ENCODE results near the gene PRKN.

PRKN gene

GRCh38 chr6:162082520-162082919 lies 645.0 kb downstream of the PRKN start:
- H3K4me3 ChIP-seq (ENCODE audit: low read depth, low read length): no peak overlapping the region

- H3K4me3 ChIP-seq (ENCODE audit: low read depth, low read length): no peak overlapping the region
Observed at GRCh38 chr6:162078667-162079066, 648.9 kb downstream of the PRKN start.

GRCh38 chr6:162078126-162078525 lies 649.4 kb downstream of the PRKN start:
- H3K4me3 ChIP-seq (ENCODE audit: low read depth, low read length): no peak overlapping the region

- no peak overlapping the region for H3K4me3 ChIP-seq (ENCODE audit: low read depth, low read length)
Observed at GRCh38 chr6:162076816-162077215, 650.8 kb downstream of the PRKN start.

GRCh38 chr6:162074641-162075275 lies 652.8 kb downstream of the PRKN start:
- no peak overlapping the region for H3K4me3 ChIP-seq (ENCODE audit: low read depth, low read length)

- no peak overlapping the region for H3K4me3 ChIP-seq (ENCODE audit: low read depth, low read length)
Observed at GRCh38 chr6:162070639-162071038, 656.9 kb downstream of the PRKN start.

- H3K4me3 ChIP-seq (ENCODE audit: low read depth, low read length): no peak overlapping the region
Observed at GRCh38 chr6:162069995-162070394, 657.6 kb downstream of the PRKN start.

GRCh38 chr6:162068340-162068739 lies 659.2 kb downstream of the PRKN start:
- H3K4me3 ChIP-seq (ENCODE audit: low read depth, low read length): no peak overlapping the region

GRCh38 chr6:162063666-162064065 lies 663.9 kb downstream of the PRKN start:
- H3K4me3 ChIP-seq (ENCODE audit: low read depth, low read length): no peak overlapping the region

- H3K4me3 ChIP-seq (ENCODE audit: low read depth, low read length): no peak overlapping the region
Observed at GRCh38 chr6:162058281-162058875, 669.2 kb downstream of the PRKN start.

GRCh38 chr6:162056745-162057144 lies 670.8 kb downstream of the PRKN start:
- H3K4me3 ChIP-seq (ENCODE audit: low read depth, low read length): no peak overlapping the region

- H3K4me3 ChIP-seq (ENCODE audit: low read depth, low read length): no peak overlapping the region
Observed at GRCh38 chr6:162056061-162056460, 671.5 kb downstream of the PRKN start.

GRCh38 chr6:162055365-162055764 lies 672.2 kb downstream of the PRKN start:
- H3K4me3 ChIP-seq (ENCODE audit: low read depth, low read length): no peak overlapping the region

GRCh38 chr6:162053084-162053483 lies 674.5 kb downstream of the PRKN start:
- H3K4me3 ChIP-seq (ENCODE audit: low read depth, low read length): no peak overlapping the region

GRCh38 chr6:162050579-162050978 lies 677.0 kb downstream of the PRKN start:
- no peak overlapping the region for H3K4me3 ChIP-seq (ENCODE audit: low read depth, low read length)

GRCh38 chr6:162046324-162046723 lies 681.2 kb downstream of the PRKN start:
- H3K4me3 ChIP-seq (ENCODE audit: low read depth, low read length): no peak overlapping the region

- H3K4me3 ChIP-seq (ENCODE audit: low read depth, low read length): no peak overlapping the region
Observed at GRCh38 chr6:162032620-162033019, 694.9 kb downstream of the PRKN start.

- H3K4me3 ChIP-seq (ENCODE audit: low read depth, low read length): no peak overlapping the region
Observed at GRCh38 chr6:162029873-162030576, 697.5 kb downstream of the PRKN start.

- no peak overlapping the region for H3K4me3 ChIP-seq (ENCODE audit: low read depth, low read length)
Observed at GRCh38 chr6:162026843-162027242, 700.7 kb downstream of the PRKN start.

GRCh38 chr6:162026031-162026430 lies 701.5 kb downstream of the PRKN start:
- no peak overlapping the region for H3K4me3 ChIP-seq (ENCODE audit: low read depth, low read length)

- no peak overlapping the region for H3K4me3 ChIP-seq (ENCODE audit: low read depth, low read length)
Observed at GRCh38 chr6:162019349-162019748, 708.2 kb downstream of the PRKN start.

GRCh38 chr6:162017536-162017935 lies 710.0 kb downstream of the PRKN start:
- no peak overlapping the region for H3K4me3 ChIP-seq (ENCODE audit: low read depth, low read length)
